Naive B cell (primary cell): ENCODE results near the gene TRMT10C. TPM values are rescaled to one million over a fixed set of nuclear protein-coding genes. Genes with fewer than 3 reads are reported as not detected.
"Not testable (repeated sequence)": the region's sequence is repeated elsewhere in the genome, so short reads cannot be mapped to it uniquely, and the experiment has no call there.

Experiments
- ATAC-seq, 2 donors: fragments of 150-1000 bp; cut with Tn5 transposase; 2 replicates each; pipeline ENCODE4 v1.10.0; 2021; ENCODE audit warnings: low read depth in 2 of 2, mild to moderate bottlenecking in 2 of 2, moderate library complexity in 2 of 2
- DNase-seq: peaks from one replicate; pipeline ENCODE4 v3.0.0; 2022
- H3K27ac Mint-ChIP-seq, 6 donors: one replicate each; pipeline ENCODE4 v1.8.0; 2020 to 2022; ENCODE audit warnings: mild to moderate bottlenecking in 6 of 6, mixed read lengths in 6 of 6, moderate library complexity in 5 of 6, inconsistent platforms in 2 of 6
- H3K27me3 Mint-ChIP-seq, 3 donors: one replicate each; pipeline ENCODE4 v1.8.0; 2021 to 2022; ENCODE audit warnings: mixed read lengths in 3 of 3, mild to moderate bottlenecking in 1 of 3
- H3K36me3 Mint-ChIP-seq, 2 donors: one replicate each; pipeline ENCODE4 v1.8.0; 2020 to 2022; ENCODE audit warnings: mixed read lengths in 2 of 2, inconsistent platforms in 1 of 2, mild to moderate bottlenecking in 1 of 2
- H3K4me1 Mint-ChIP-seq, 3 donors: one replicate each; pipeline ENCODE4 v1.8.0; 2020 to 2022; ENCODE audit warnings: mixed read lengths in 3 of 3, inconsistent platforms in 1 of 3, mild to moderate bottlenecking in 1 of 3, moderate library complexity in 1 of 3
- H3K4me3 Mint-ChIP-seq, 8 donors: one replicate each; pipeline ENCODE4 v1.8.0; 2020 to 2022; ENCODE audit warnings: mild to moderate bottlenecking in 8 of 8, mixed read lengths in 8 of 8, moderate library complexity in 8 of 8, inconsistent platforms in 2 of 8
- H3K9me3 Mint-ChIP-seq, 7 donors: one replicate each; pipeline ENCODE4 v1.8.0; 2020 to 2022; ENCODE audit warnings: mixed read lengths in 7 of 7, mild to moderate bottlenecking in 5 of 7, inconsistent platforms in 2 of 7, moderate library complexity in 1 of 7
- polyA plus RNA-seq, 6 donors: library from polyadenylated mRNA; unstranded; fragments of 300-500 nt; fragmentation: Illumina TruSeq; gene quantifications; one replicate each; pipeline ENCODE4 v1.2.3, GENCODE V29; 2021; ENCODE audit warnings: low read depth in 6 of 6

TRMT10C gene
- polyA plus RNA-seq, 6 donors from 2014 or later: 41.8 to 61.9 (median 52.6) TPM

- H3K27ac Mint-ChIP-seq: no peak overlapping the region
- peaks cover 0 to 6% (median 4%) of the 10 kb centered on the region in 3 donors for H3K4me1 Mint-ChIP-seq
- no peak overlapping the region for H3K4me3 Mint-ChIP-seq
- no peak for DNase-seq
- peaks cover 26 to 36% (median 30%) of the 10 kb centered on the region in 3 donors for H3K27me3 Mint-ChIP-seq
- ATAC-seq: no peak
- H3K36me3 Mint-ChIP-seq: peaks cover 0 to 3% of the 10 kb centered on the region in 2 donors
- H3K9me3 Mint-ChIP-seq: peaks cover 0 to 4% (median 0%) of the 10 kb centered on the region in 7 donors
Observed at GRCh38 chr3:101556064-101556463, 5.6 kb upstream of the TRMT10C start.

GRCh38 chr3:101567528-101568317, 6.1 kb downstream of the TRMT10C start:
- DNase-seq (no peak), ATAC-seq (no peak)
- H3K4me1 Mint-ChIP-seq: peaks cover 34 to 46% (median 42%) of the 10 kb centered on the region in 3 donors
- no peaks in the 10 kb centered on the region for H3K27me3 Mint-ChIP-seq
- H3K4me3 Mint-ChIP-seq: peak overlapping the region in 2 of 8 donors; percentile 42 to 66
- H3K9me3 Mint-ChIP-seq: no peaks in the 10 kb centered on the region
- peaks cover 9 to 14% of the 10 kb centered on the region in 2 donors for H3K36me3 Mint-ChIP-seq
- peak overlapping the region in 2 of 6 donors; percentile 38 to 82 for H3K27ac Mint-ChIP-seq

DNA sequence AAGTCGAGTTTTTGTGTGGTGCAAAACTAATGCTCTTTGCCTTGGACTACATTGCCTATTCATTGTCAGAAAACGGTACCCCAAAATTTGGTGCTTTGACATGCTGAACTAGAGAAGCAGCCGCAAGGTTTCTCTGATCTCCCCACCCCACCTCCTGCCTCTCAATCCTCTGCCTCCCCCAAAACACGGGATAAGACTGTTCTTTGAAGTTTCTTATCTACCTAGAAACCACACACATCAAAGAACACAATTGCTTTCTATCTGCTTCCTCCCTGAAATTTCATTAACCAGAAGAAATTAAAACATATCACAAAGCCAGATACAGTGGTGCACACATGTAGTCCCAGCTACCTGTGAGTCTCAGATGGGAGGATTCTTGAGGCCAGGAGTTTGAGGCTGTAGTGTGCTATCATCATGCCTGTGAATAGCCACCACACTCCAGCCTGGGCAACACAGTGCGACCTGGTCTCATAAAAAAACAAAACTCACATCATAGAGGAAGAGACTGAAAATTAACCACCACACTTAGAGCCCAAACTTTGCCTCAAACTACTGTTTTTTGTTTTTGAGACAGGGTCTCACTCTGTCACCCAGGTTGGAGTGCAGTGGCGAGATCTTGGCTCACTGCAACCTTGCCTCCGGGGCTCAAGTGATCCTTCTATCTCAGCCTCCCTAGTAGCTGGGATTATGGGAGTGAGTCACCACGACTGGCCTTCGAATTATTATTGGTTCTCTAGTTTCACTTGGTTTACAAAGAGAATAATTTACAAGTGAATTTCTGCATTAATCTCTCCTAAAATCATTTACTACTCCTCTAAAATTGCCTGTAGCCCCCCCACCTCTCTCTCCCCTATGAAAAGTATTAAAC, 9.6 kb downstream of the TRMT10C start:
- DNase-seq (no peak), ATAC-seq (no peak)
- Mint-ChIP-seq H3K4me3 (peak overlapping the region in 1 of 8 donors; percentile 29), H3K27me3 (no peaks in the 10 kb centered on the region), H3K36me3 (peaks cover 0 to 3% of the 10 kb centered on the region in 2 donors), H3K9me3 (no peaks in the 10 kb centered on the region), H3K27ac (peak overlapping the region in 2 of 6 donors; percentile 33 to 62), H3K4me1 (peaks cover 30 to 42% (median 40%) of the 10 kb centered on the region in 3 donors)

DNA sequence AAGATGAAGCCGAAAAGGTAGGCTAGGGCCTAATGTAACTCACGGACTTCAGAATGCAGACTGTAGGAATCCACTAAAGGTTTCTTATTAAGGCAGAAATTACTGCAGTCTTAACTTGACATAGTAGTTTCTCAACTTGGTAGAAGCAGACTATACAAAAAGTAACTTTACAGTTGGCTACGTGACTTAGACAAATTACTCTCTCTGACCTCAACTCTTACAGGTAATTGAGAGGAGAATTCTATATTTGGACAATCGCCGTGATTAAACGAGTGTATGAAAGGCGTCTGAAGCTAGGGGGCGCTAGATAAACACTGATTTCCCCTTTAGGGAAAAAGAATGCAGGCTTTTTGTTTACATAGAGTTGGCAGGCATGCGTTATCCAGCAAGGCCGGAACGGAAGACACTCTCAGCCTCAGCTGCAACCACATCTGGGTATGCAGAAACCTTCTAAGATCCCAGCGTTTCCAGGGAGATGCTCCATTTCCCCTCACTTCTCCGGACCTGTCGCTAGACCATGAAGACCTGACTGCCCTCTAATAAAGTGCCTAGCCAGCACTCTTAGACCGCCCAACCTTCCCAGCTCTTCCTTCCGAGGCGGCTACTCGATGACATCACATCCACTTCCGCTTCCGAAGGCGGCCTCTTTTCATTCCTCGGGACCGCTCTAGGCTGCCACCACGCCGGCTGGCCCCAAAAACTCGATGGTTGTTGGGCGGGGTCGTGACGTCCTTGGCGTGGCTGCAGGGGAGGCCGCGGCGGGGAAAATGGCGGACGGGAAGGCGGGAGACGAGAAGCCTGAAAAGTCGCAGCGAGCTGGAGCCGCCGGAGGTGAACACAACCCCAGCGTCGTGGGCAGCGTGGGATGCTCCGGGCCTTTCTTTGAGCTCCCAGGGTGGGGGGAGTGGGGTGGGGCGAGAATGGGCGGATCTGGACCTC, 12.1 kb downstream of the TRMT10C start, which contains the start of gene PCNP:
Gene PCNP (plus strand): TSS at position 732 of the 939 bp plus-strand sequence. CDS start 36 bp downstream, at position 768.
- Mint-ChIP-seq H3K4me3 (peak within 1 kb of the TSS; percentile 91 to 98 (median 96)), H3K4me1 (peaks cover 31 to 49% (median 48%) of the 10 kb centered on the region in 3 donors), H3K27ac (peak within 1 kb of the TSS; percentile 97 to 99 (median 98)), H3K9me3 (no peaks in the 10 kb centered on the region), H3K27me3 (no peaks in the 10 kb centered on the region), H3K36me3 (no peaks in the 10 kb centered on the region)
- peak; percentile 73 to 80 for ATAC-seq
- DNase-seq: peak; percentile 99

DNA sequence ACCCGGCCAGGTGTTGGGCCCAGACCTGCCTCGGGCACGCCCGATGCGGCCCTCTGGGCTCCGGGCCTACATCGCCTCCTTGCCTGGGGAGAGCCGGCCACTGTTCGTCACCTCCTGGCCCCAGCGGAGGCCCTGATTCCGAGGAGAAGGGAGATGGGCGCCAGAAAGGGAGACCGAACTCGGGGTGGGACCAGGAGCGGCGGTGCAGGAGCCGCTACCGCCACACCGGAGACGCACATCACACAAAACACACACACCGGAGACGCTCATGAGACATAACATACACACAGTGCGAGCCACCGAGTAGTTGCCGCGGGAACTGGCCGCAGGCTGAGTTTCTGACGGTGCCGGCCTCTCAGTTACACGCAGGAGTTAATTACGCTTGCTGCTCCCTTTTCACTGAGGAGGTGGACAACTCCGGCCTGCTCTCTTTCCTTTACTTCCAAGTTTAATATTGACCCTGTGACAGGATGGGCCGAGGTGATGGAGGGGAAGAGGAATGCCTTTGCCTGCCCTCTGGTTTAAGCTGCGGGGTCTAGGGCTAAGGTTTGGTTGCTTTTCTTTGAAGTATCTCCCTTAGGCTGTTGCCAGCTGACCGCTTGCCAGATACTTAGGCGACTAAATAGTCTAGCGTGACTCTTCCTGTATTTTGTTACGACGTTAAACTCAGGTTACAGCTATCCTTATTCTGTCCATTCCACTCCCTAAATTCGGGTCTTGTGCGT, 12.9 kb downstream of the TRMT10C start:
- DNase-seq (no peak), ATAC-seq (peak; percentile 53 to 57)
- Mint-ChIP-seq H3K36me3 (no peaks in the 10 kb centered on the region), H3K4me3 (peak overlapping the region; percentile 91 to 98 (median 96)), H3K9me3 (no peaks in the 10 kb centered on the region), H3K27me3 (no peaks in the 10 kb centered on the region), H3K27ac (peak overlapping the region; percentile 97 to 99 (median 98)), H3K4me1 (peaks cover 31 to 53% (median 47%) of the 10 kb centered on the region in 3 donors)

GRCh38 chr3:101577286-101577685, 15.6 kb downstream of the TRMT10C start:
- DNase-seq (no peak), ATAC-seq (no peak)
- H3K4me3 Mint-ChIP-seq: peak overlapping the region in 5 of 8 donors; percentile 4 to 80 (median 66)
- peaks cover 28 to 67% (median 47%) of the 10 kb centered on the region in 3 donors for H3K4me1 Mint-ChIP-seq
- no peaks in the 10 kb centered on the region for H3K27me3 Mint-ChIP-seq
- peak overlapping the region in 4 of 6 donors; percentile 51 to 80 (median 64) for H3K27ac Mint-ChIP-seq
- no peaks in the 10 kb centered on the region for H3K36me3 Mint-ChIP-seq
- no peaks in the 10 kb centered on the region for H3K9me3 Mint-ChIP-seq

- ATAC-seq: no peak
- H3K27ac Mint-ChIP-seq: peak overlapping the region in 2 of 6 donors; percentile 6 to 83
- H3K4me1 Mint-ChIP-seq: peaks cover 0 to 16% (median 4%) of the 10 kb centered on the region in 3 donors
- no peak overlapping the region for H3K4me3 Mint-ChIP-seq
- H3K27me3 Mint-ChIP-seq: no peaks in the 10 kb centered on the region
- no peak for DNase-seq
- no peaks in the 10 kb centered on the region for H3K9me3 Mint-ChIP-seq
- H3K36me3 Mint-ChIP-seq: peaks cover 0 to 6% of the 10 kb centered on the region in 2 donors
Observed at GRCh38 chr3:101588616-101589015, 26.9 kb downstream of the TRMT10C start.

GRCh38 chr3:101591071-101591470, 29.4 kb downstream of the TRMT10C start:
- H3K36me3 Mint-ChIP-seq: peaks cover 0 to 10% of the 10 kb centered on the region in 2 donors
- H3K9me3 Mint-ChIP-seq: no peaks in the 10 kb centered on the region
- peaks cover 0 to 10% (median 4%) of the 10 kb centered on the region in 3 donors for H3K4me1 Mint-ChIP-seq
- DNase-seq (no peak), ATAC-seq (no peak)
- peak overlapping the region in 2 of 6 donors; percentile 26 to 44 for H3K27ac Mint-ChIP-seq
- H3K4me3 Mint-ChIP-seq: no peak overlapping the region
- H3K27me3 Mint-ChIP-seq: no peaks in the 10 kb centered on the region

DNA sequence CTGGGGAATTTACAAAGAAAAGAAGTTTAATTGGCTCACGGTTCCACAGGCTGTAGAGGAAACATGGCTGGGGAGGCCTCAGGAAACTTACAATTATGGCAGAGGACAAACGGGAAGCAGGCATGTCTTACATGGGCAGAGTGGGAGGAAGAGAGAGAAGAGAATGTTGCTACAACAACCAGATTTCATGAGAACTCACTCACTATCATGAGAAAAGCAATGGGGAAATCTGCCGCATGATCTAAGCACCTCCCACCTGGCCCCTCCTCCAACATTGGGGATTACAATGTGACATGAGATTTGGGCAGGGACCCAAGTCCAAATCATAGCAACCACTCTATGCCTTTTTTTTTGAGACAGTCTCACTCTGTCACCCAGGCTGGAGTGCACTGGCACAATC, 41.1 kb downstream of the TRMT10C start:
- peaks cover 0 to 14% (median 4%) of the 10 kb centered on the region in 3 donors for H3K4me1 Mint-ChIP-seq
- no peaks in the 10 kb centered on the region for H3K9me3 Mint-ChIP-seq
- H3K36me3 Mint-ChIP-seq: no peaks in the 10 kb centered on the region
- peak overlapping the region in 1 of 6 donors; percentile 33 for H3K27ac Mint-ChIP-seq
- DNase-seq (no peak), ATAC-seq (no peak)
- H3K27me3 Mint-ChIP-seq: no peaks in the 10 kb centered on the region
- no peak overlapping the region for H3K4me3 Mint-ChIP-seq

- H3K27me3 Mint-ChIP-seq: no peaks in the 10 kb centered on the region
- peaks cover 0 to 14% (median 4%) of the 10 kb centered on the region in 3 donors for H3K4me1 Mint-ChIP-seq
- no peaks in the 10 kb centered on the region for H3K36me3 Mint-ChIP-seq
- H3K9me3 Mint-ChIP-seq: no peaks in the 10 kb centered on the region
- ATAC-seq (no peak), DNase-seq (no peak)
- H3K4me3 Mint-ChIP-seq: no peak overlapping the region
- peak overlapping the region in 1 of 6 donors; percentile 33 for H3K27ac Mint-ChIP-seq
Observed at GRCh38 chr3:101603184-101603583, 41.5 kb downstream of the TRMT10C start.

GRCh38 chr3:101605398-101605797, 43.7 kb downstream of the TRMT10C start:
- ATAC-seq, H3K4me3 Mint-ChIP-seq, H3K27ac Mint-ChIP-seq, H3K9me3 Mint-ChIP-seq, H3K36me3 Mint-ChIP-seq, H3K27me3 Mint-ChIP-seq, DNase-seq, H3K4me1 Mint-ChIP-seq: not testable (repeated sequence)

GRCh38 chr3:101611023-101611422, 49.4 kb downstream of the TRMT10C start:
- no peaks in the 10 kb centered on the region for H3K27me3 Mint-ChIP-seq
- ATAC-seq (no peak), DNase-seq (no peak)
- H3K27ac Mint-ChIP-seq: no peak overlapping the region
- H3K4me1 Mint-ChIP-seq: peaks cover 7 to 12% (median 8%) of the 10 kb centered on the region in 3 donors
- no peaks in the 10 kb centered on the region for H3K9me3 Mint-ChIP-seq
- no peaks in the 10 kb centered on the region for H3K36me3 Mint-ChIP-seq
- no peak overlapping the region for H3K4me3 Mint-ChIP-seq
